Measurements from ENCODE around the gene VPS13D.

Gene VPS13D

GRCh38 chr1:12553963-12554362 lies 324.1 kb downstream of the VPS13D start:
- Histone ChIP-seq H3F3A (ENCODE audit: control insufficient read depth, insufficient read depth) (no peaks in the 10 kb centered on the region), H3K4me2 (ENCODE audit: low read length) (no peak overlapping the region), H3K9me3 (ENCODE audit: control insufficient read depth, insufficient read depth, low read length) (no peaks in the 10 kb centered on the region), H3K9me2 (replicated peaks; ENCODE audit: control insufficient read depth, low read length) (no peaks in the 10 kb centered on the region), H3K4me3 (ENCODE audit: low read length) (no peak overlapping the region), H3K79me2 (ENCODE audit: control insufficient read depth, low read length) (no peaks in the 10 kb centered on the region), H4K20me1 (ENCODE audit: control insufficient read depth, insufficient read depth, low read depth, low read length) (no peaks in the 10 kb centered on the region), H3K4me1 (ENCODE audit: control insufficient read depth, low read length) (no peaks in the 10 kb centered on the region), H3K27ac (ENCODE audit: low read depth, low read length) (no peak overlapping the region), H3K27me3 (ENCODE audit: control insufficient read depth, low read length) (no peaks in the 10 kb centered on the region), H3K36me3 (ENCODE audit: control insufficient read depth, low read length) (no peaks in the 10 kb centered on the region)
- TF ChIP-seq CTCF (IDR thresholded peaks at IDR 0.05; ENCODE audit: low read depth, low read length, poor library complexity, severe bottlenecking) (no peak), EZH2phosphoT487 (IDR thresholded peaks at IDR 0.05; ENCODE audit: borderline replicate concordance, low read length) (no peak)

- TF ChIP-seq EZH2phosphoT487 (IDR thresholded peaks at IDR 0.05; ENCODE audit: borderline replicate concordance, low read length) (no peak), CTCF (IDR thresholded peaks at IDR 0.05; ENCODE audit: low read depth, low read length, poor library complexity, severe bottlenecking) (no peak)
- Histone ChIP-seq H3K36me3 (ENCODE audit: control insufficient read depth, low read length) (no peaks in the 10 kb centered on the region), H3F3A (ENCODE audit: control insufficient read depth, insufficient read depth) (no peaks in the 10 kb centered on the region), H3K4me2 (ENCODE audit: low read length) (no peak overlapping the region), H3K27ac (ENCODE audit: low read depth, low read length) (no peak overlapping the region), H3K4me3 (ENCODE audit: low read length) (no peak overlapping the region), H4K20me1 (ENCODE audit: control insufficient read depth, insufficient read depth, low read depth, low read length) (no peaks in the 10 kb centered on the region), H3K9me3 (ENCODE audit: control insufficient read depth, insufficient read depth, low read length) (no peaks in the 10 kb centered on the region), H3K9me2 (replicated peaks; ENCODE audit: control insufficient read depth, low read length) (no peaks in the 10 kb centered on the region), H3K27me3 (ENCODE audit: control insufficient read depth, low read length) (no peaks in the 10 kb centered on the region), H3K4me1 (ENCODE audit: control insufficient read depth, low read length) (no peaks in the 10 kb centered on the region), H3K79me2 (ENCODE audit: control insufficient read depth, low read length) (no peaks in the 10 kb centered on the region)
These were observed 324.9 kb downstream of the VPS13D start for GRCh38 chr1:12554521-12555305.

- Histone ChIP-seq H3K9me3 (ENCODE audit: control insufficient read depth, insufficient read depth, low read length) (no peaks in the 10 kb centered on the region), H3K4me1 (ENCODE audit: control insufficient read depth, low read length) (no peaks in the 10 kb centered on the region), H3K79me2 (ENCODE audit: control insufficient read depth, low read length) (no peaks in the 10 kb centered on the region), H3K4me3 (ENCODE audit: low read length) (no peak overlapping the region), H3K36me3 (ENCODE audit: control insufficient read depth, low read length) (no peaks in the 10 kb centered on the region), H3K27ac (ENCODE audit: low read depth, low read length) (no peak overlapping the region), H3F3A (ENCODE audit: control insufficient read depth, insufficient read depth) (no peaks in the 10 kb centered on the region), H4K20me1 (ENCODE audit: control insufficient read depth, insufficient read depth, low read depth, low read length) (no peaks in the 10 kb centered on the region), H3K9me2 (replicated peaks; ENCODE audit: control insufficient read depth, low read length) (no peaks in the 10 kb centered on the region), H3K4me2 (ENCODE audit: low read length) (no peak overlapping the region), H3K27me3 (ENCODE audit: control insufficient read depth, low read length) (no peaks in the 10 kb centered on the region)
- TF ChIP-seq EZH2phosphoT487 (IDR thresholded peaks at IDR 0.05; ENCODE audit: borderline replicate concordance, low read length) (no peak), CTCF (IDR thresholded peaks at IDR 0.05; ENCODE audit: low read depth, low read length, poor library complexity, severe bottlenecking) (no peak)
These were observed 325.9 kb downstream of the VPS13D start for GRCh38 chr1:12555411-12556367.

Data from DOHH2 (cell line).